Endothelial cell of umbilical vein (primary cell): ENCODE results near the gene FANCI.

Experiments
- CTCF ChIP-seq, 2 donors: IDR thresholded peaks; 1 replicate in 1 of 2; 2 replicates in 1 of 2; pipeline ENCODE4 v1.5.1; 2011; ENCODE audit warnings: low read length in 2 of 2, mild to moderate bottlenecking in 2 of 2, moderate library complexity in 2 of 2, control low read depth in 1 of 2, inconsistent platforms in 1 of 2, low read depth in 1 of 2; ENCODE audit not compliant: insufficient read depth in 1 of 2; ENCODE audit errors: extremely low read depth in 1 of 2
- MAX ChIP-seq: IDR thresholded peaks from 2 replicates; pipeline ENCODE4 v1.6.1; 2011; ENCODE audit not compliant: insufficient read depth, insufficient read length
- POLR2A ChIP-seq: IDR thresholded peaks from 2 replicates; pipeline ENCODE4 v1.6.1; 2012; ENCODE audit warnings: low read depth, mild to moderate bottlenecking, control low read depth, low read length
- POLR2AphosphoS5 ChIP-seq: IDR thresholded peaks from 2 replicates; pipeline ENCODE4 v1.6.1; 2012; ENCODE audit warnings: low read depth, mild to moderate bottlenecking, control low read depth, low read length, moderate library complexity; ENCODE audit not compliant: insufficient read depth

- TF ChIP-seq POLR2A (no peak), CTCF (IDR thresholded peaks at IDR 0.05; ENCODE audit: extremely low read depth in 1 of 2, insufficient read depth in 1 of 2, low read depth in 1 of 2, low read length in 2 of 2) (no peak), POLR2AphosphoS5 (no peak), MAX (no peak)
These were observed 44.8 kb upstream of the FANCI start for GRCh38 chr15:89198934-89199333.
